ENCODE measurements around the gene ZEB1. TPM values are rescaled to one million over a fixed set of nuclear protein-coding genes. Genes with fewer than 3 reads are reported as not detected.

Gene ZEB1
- total RNA-seq, 2 donors from 2014 or later = 0.84 TPM

DNA sequence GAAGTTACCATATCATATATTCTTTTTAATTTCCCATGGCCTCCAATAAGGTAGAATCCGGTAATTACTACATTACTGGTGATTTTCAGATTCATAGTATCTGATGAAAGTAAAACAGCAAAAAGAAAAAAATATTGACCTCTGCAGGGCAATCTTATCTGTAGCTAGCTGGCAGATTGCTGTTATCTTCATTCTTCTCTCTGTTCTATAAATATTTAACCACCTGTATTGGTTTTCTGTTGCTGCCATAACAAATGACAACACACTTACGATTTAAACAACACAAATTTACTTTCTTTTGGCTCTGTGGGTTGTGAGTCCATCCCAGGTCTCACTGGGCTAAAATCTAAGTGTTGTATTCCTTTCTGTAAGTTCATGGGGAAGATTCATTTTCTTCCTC lies 164.5 kb downstream of the ZEB1 start:
- Mint-ChIP-seq H3K27ac (no peak overlapping the region), H3K27me3 (ENCODE audit: insufficient read depth) (peaks cover 4% of the 10 kb centered on the region), H3K36me3 (ENCODE audit: low read depth) (no peaks in the 10 kb centered on the region), H3K4me3 (no peak overlapping the region), H3K9me3 (no peaks in the 10 kb centered on the region), H3K4me1 (peaks cover 7% of the 10 kb centered on the region)
- DNase-seq = no peak
- no peaks in the 10 kb centered on the region for H3K9me3 ChIP-seq (ENCODE audit: control insufficient read depth, low read length)
- peak overlapping the region; percentile 24 for H3K9ac ChIP-seq (ENCODE audit: extremely low read depth, low read length, poor library complexity, severe bottlenecking)
- H3K36me3 ChIP-seq (ENCODE audit: control insufficient read depth, insufficient read depth, low read length) = no peaks in the 10 kb centered on the region
- H3K27ac ChIP-seq (ENCODE audit: low read depth, low read length) = no peak overlapping the region
- H3K27me3 ChIP-seq (ENCODE audit: control insufficient read depth, insufficient read depth, low read length, poor library complexity, severe bottlenecking) = no peaks in the 10 kb centered on the region
- TF ChIP-seq, protein P1, sequence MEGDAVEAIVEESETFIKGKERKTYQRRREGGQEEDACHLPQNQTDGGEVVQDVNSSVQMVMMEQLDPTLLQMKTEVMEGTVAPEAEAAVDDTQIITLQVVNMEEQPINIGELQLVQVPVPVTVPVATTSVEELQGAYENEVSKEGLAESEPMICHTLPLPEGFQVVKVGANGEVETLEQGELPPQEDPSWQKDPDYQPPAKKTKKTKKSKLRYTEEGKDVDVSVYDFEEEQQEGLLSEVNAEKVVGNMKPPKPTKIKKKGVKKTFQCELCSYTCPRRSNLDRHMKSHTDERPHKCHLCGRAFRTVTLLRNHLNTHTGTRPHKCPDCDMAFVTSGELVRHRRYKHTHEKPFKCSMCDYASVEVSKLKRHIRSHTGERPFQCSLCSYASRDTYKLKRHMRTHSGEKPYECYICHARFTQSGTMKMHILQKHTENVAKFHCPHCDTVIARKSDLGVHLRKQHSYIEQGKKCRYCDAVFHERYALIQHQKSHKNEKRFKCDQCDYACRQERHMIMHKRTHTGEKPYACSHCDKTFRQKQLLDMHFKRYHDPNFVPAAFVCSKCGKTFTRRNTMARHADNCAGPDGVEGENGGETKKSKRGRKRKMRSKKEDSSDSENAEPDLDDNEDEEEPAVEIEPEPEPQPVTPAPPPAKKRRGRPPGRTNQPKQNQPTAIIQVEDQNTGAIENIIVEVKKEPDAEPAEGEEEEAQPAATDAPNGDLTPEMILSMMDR (conservative IDR thresholded peaks at IDR 0.05) = no peak
- 71 to 90% methylated on average over 1 to 2 of the region's 2 CpGs for WGBS, 2 experiments (ENCODE audit: insufficient coverage in 1 of 2, insufficient read length in 1 of 2)
- no peak overlapping the region for H3K4me3 ChIP-seq (ENCODE audit: low read length)
- no peaks in the 10 kb centered on the region for H3K4me1 ChIP-seq (ENCODE audit: control insufficient read depth, insufficient read depth, low read length)

GRCh38 chr10:31484431-31485135 lies 165.6 kb downstream of the ZEB1 start:
- no peak overlapping the region for H3K9ac ChIP-seq (ENCODE audit: extremely low read depth, low read length, poor library complexity, severe bottlenecking)
- peaks cover 2% of the 10 kb centered on the region for H3K27me3 Mint-ChIP-seq (ENCODE audit: insufficient read depth)
- H3K27me3 ChIP-seq (ENCODE audit: control insufficient read depth, insufficient read depth, low read length, poor library complexity, severe bottlenecking) = no peaks in the 10 kb centered on the region
- no peaks in the 10 kb centered on the region for H3K4me1 ChIP-seq (ENCODE audit: control insufficient read depth, insufficient read depth, low read length)
- 82 to 97% methylated on average over 2 to 4 of the region's 4 CpGs for WGBS, 2 experiments (ENCODE audit: insufficient coverage in 1 of 2, insufficient read length in 1 of 2)
- no peak overlapping the region for H3K27ac Mint-ChIP-seq
- no peaks in the 10 kb centered on the region for H3K36me3 ChIP-seq (ENCODE audit: control insufficient read depth, insufficient read depth, low read length)
- no peak overlapping the region for H3K4me3 Mint-ChIP-seq
- H3K9me3 Mint-ChIP-seq = no peaks in the 10 kb centered on the region
- H3K4me1 Mint-ChIP-seq = peaks cover 7% of the 10 kb centered on the region
- DNase-seq = no peak
- H3K36me3 Mint-ChIP-seq (ENCODE audit: low read depth) = no peaks in the 10 kb centered on the region
- TF ChIP-seq, protein P1 (conservative IDR thresholded peaks at IDR 0.05) = no peak
- H3K4me3 ChIP-seq (ENCODE audit: low read length) = no peak overlapping the region
- no peak overlapping the region for H3K27ac ChIP-seq (ENCODE audit: low read depth, low read length)
- H3K9me3 ChIP-seq (ENCODE audit: control insufficient read depth, low read length) = no peaks in the 10 kb centered on the region

DNA sequence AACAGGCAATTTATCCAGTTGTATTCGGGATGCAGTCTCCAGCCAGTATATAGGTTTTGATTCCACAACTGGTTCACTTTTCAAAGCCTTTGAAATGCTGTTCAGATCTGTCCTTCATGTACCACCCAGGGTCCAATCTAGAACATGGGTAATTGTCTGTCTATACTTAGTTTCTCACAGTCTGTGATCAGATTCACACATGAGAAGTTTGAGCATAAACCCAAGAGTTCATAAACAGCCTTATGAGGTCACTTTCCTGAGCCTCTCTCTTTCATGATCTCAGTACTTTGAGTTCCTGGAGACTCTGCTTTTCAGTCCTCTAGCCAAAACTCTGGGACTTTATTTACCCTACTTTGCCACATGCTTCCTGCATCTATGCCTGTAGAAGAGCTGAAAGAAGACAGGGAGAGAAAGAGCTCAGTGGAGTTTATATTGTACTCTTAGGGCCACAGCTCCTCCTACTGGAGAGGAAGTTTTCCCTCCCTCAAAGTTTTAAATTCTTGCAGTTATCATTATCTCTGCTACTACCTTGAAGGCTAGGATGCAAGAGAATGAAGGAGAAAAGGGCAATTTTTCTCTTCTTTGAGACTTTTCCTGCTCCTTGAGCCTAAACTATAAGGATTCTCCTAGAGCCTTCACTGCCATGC lies 172.0 kb downstream of the ZEB1 start:
- TF ChIP-seq, protein P1 (conservative IDR thresholded peaks at IDR 0.05) = peak; percentile 84

More for the DNA sequence above, 172.0 kb downstream of the ZEB1 start:
- Histone ChIP-seq H3K9me3 (ENCODE audit: control insufficient read depth, low read length) (no peaks in the 10 kb centered on the region), H3K27me3 (ENCODE audit: control insufficient read depth, insufficient read depth, low read length, poor library complexity, severe bottlenecking) (no peaks in the 10 kb centered on the region), H3K36me3 (ENCODE audit: control insufficient read depth, insufficient read depth, low read length) (no peaks in the 10 kb centered on the region), H3K27ac (ENCODE audit: low read depth, low read length) (no peak overlapping the region), H3K9ac (ENCODE audit: extremely low read depth, low read length, poor library complexity, severe bottlenecking) (no peak overlapping the region), H3K4me1 (ENCODE audit: control insufficient read depth, insufficient read depth, low read length) (no peaks in the 10 kb centered on the region), H3K4me3 (ENCODE audit: low read length) (no peak overlapping the region)
- Mint-ChIP-seq H3K4me1 (no peaks in the 10 kb centered on the region), H3K27me3 (ENCODE audit: insufficient read depth) (peaks cover 2% of the 10 kb centered on the region), H3K9me3 (no peaks in the 10 kb centered on the region), H3K36me3 (ENCODE audit: low read depth) (no peaks in the 10 kb centered on the region), H3K27ac (no peak overlapping the region), H3K4me3 (no peak overlapping the region)
- 95 to 100% methylated on average over 1 of the region's 1 CpG for WGBS, 2 experiments (ENCODE audit: insufficient coverage in 1 of 2, insufficient read length in 1 of 2)
- peak; percentile 63 for DNase-seq

All from endodermal cell (in vitro differentiated cells).